ENCODE measurements around the gene WDR12. TPM values are rescaled to one million over a fixed set of nuclear protein-coding genes. Genes with fewer than 3 reads are reported as not detected.
"Not testable (repeated sequence)": the region's sequence is repeated elsewhere in the genome, so short reads cannot be mapped to it uniquely, and the experiment has no call there.

The WDR12 gene
- total and polyA plus RNA-seq, 7 experiments from 2014 or later = 16.8 to 50.4 (median 18.7) TPM

GRCh38 chr2:202932425-202933138 is 21.1 kb upstream of the WDR12 start:
- Histone ChIP-seq H3K4me3 (ENCODE audit: low read length) (no peak overlapping the region), H3K9me3 (ENCODE audit: control insufficient read depth in 2 of 3, low read length in 3 of 3) (no peaks in the 10 kb centered on the region), H3K4me1 (ENCODE audit: control insufficient read depth in 2 of 2, insufficient read depth in 2 of 2, low read length in 2 of 2) (no peaks in the 10 kb centered on the region), H3K27me3 (ENCODE audit: control insufficient read depth in 2 of 2, insufficient read depth in 2 of 2, low read length in 2 of 2) (no peaks in the 10 kb centered on the region), H3K27ac (ENCODE audit: low read depth, low read length) (no peak overlapping the region), H3K36me3 (ENCODE audit: control insufficient read depth in 2 of 3, insufficient read depth in 3 of 3, low read length in 3 of 3) (peaks cover 0 to 7% (median 0%) of the 10 kb centered on the region in 3 experiments)
- Mint-ChIP-seq H3K36me3 (peaks cover 8 to 65% (median 52%) of the 10 kb centered on the region in 5 donors), H3K9me3 (peaks cover 0 to 2% (median 0%) of the 10 kb centered on the region in 11 donors), H3K27ac (no peak overlapping the region), H3K27me3 (no peaks in the 10 kb centered on the region), H3K4me1 (peaks cover 0 to 22% (median 8%) of the 10 kb centered on the region in 7 donors), H3K4me3 (no peak overlapping the region)
- intact Hi-C loops (cut with micrococcal nuclease) = no loop called here
- CTCF ChIA-PET = interaction anchor here (0.6 to 0.7 kb wide), 2 partner anchors 18 to 21 kb away, joined by 3 read pairs; partner anchors contain the start of genes CARF and WDR12
- DNase-seq (no peak), ATAC-seq (no peak)
- POLR2A ChIA-PET = no interaction called here

GRCh38 chr2:202918860-202919259 is 7.4 kb upstream of the WDR12 start:
- Histone ChIP-seq H3K36me3 (ENCODE audit: control insufficient read depth in 2 of 3, insufficient read depth in 3 of 3, low read length in 3 of 3) (peaks cover 0 to 10% (median 0%) of the 10 kb centered on the region in 3 experiments), H3K27ac (ENCODE audit: low read depth, low read length) (no peak overlapping the region), H3K4me3 (ENCODE audit: low read length) (no peak overlapping the region), H3K27me3 (ENCODE audit: control insufficient read depth in 2 of 2, insufficient read depth in 2 of 2, low read length in 2 of 2) (no peaks in the 10 kb centered on the region), H3K9me3 (ENCODE audit: control insufficient read depth in 2 of 3, low read length in 3 of 3) (no peaks in the 10 kb centered on the region), H3K4me1 (ENCODE audit: control insufficient read depth in 2 of 2, insufficient read depth in 2 of 2, low read length in 2 of 2) (no peaks in the 10 kb centered on the region)
- intact Hi-C loops (cut with micrococcal nuclease) = loop anchor here in 1 of 2 donors (10.0 kb wide), 1 partner anchor 1684 kb away; no protein-coding TSS in a partner anchor
- H3K27me3 Mint-ChIP-seq = no peaks in the 10 kb centered on the region
- POLR2A ChIA-PET = interaction anchor here (0.7 kb wide), 1 partner anchor 282 kb away, joined by 5 read pairs; no protein-coding TSS in a partner anchor
- peaks cover 0 to 15% (median 7%) of the 10 kb centered on the region in 5 donors for H3K36me3 Mint-ChIP-seq
- DNase-seq (no peak), ATAC-seq (no peak)
- H3K4me3 Mint-ChIP-seq = no peak overlapping the region
- H3K27ac Mint-ChIP-seq = no peak overlapping the region
- peaks cover 0 to 7% (median 0%) of the 10 kb centered on the region in 7 donors for H3K4me1 Mint-ChIP-seq
- no peaks in the 10 kb centered on the region for H3K9me3 Mint-ChIP-seq
- CTCF ChIA-PET = no interaction called here

GRCh38 chr2:202912342-202913201 is 1.1 kb upstream of the WDR12 start:
- H3K4me1 Mint-ChIP-seq = peaks cover 24 to 46% (median 37%) of the 10 kb centered on the region in 7 donors
- POLR2A ChIA-PET = interaction anchor here (1.2 to 2.3 kb wide), 5 partner anchors 10 to 326 kb away, joined by 3 to 16 read pairs (median 4); partner anchors contain the start of gene CYP20A1
- H3K27me3 Mint-ChIP-seq = not testable (repeated sequence)

GRCh38 chr2:202911203-202911511 is 316 bp downstream of the WDR12 start:
- ChIA-PET POLR2A (interaction anchor here (0.6 to 2.3 kb wide), 11 partner anchors 9 to 1065 kb away, joined by 3 to 16 read pairs (median 4); partner anchors contain the start of gene CYP20A1), CTCF (interaction anchor here (0.8 to 1.2 kb wide), 4 partner anchors 21 to 322 kb away, joined by 3 to 4 read pairs (median 3); no protein-coding TSS in a partner anchor)
- Histone ChIP-seq H3K27ac (ENCODE audit: low read depth, low read length) (peak overlapping the region; percentile 79), H3K27me3 (ENCODE audit: control insufficient read depth in 2 of 2, insufficient read depth in 2 of 2, low read length in 2 of 2) (no peaks in the 10 kb centered on the region), H3K4me3 (ENCODE audit: low read length) (peak overlapping the region; percentile 82), H3K36me3 (ENCODE audit: control insufficient read depth in 2 of 3, insufficient read depth in 3 of 3, low read length in 3 of 3) (no peaks in the 10 kb centered on the region), H3K4me1 (ENCODE audit: control insufficient read depth in 2 of 2, insufficient read depth in 2 of 2, low read length in 2 of 2) (peaks cover 4 to 11% of the 10 kb centered on the region in 2 donors), H3K9me3 (ENCODE audit: control insufficient read depth in 2 of 3, low read length in 3 of 3) (no peaks in the 10 kb centered on the region)
- H3K9me3 Mint-ChIP-seq = no peaks in the 10 kb centered on the region
- intact Hi-C loops (cut with micrococcal nuclease) = loop anchor here (1.0 to 10.0 kb wide), 14 partner anchors 40 to 1839 kb away; partner anchors contain the start of genes FAM117B (in 2 of the 2), ICA1L (in 2 of the 2), NBEAL1 (in 2 of the 2) and ABI2 (in 1 of the 2)
- DNase-seq (no peak), ATAC-seq (peak; percentile 6)
- peaks cover 0 to 4% (median 3%) of the 10 kb centered on the region in 5 donors for H3K36me3 Mint-ChIP-seq
- H3K4me3 Mint-ChIP-seq = peak overlapping the region; percentile 90 to 100 (median 98)
- peak overlapping the region; percentile 93 to 99 (median 97) for H3K27ac Mint-ChIP-seq
- H3K27me3 Mint-ChIP-seq = no peaks in the 10 kb centered on the region
- H3K4me1 Mint-ChIP-seq = peaks cover 24 to 50% (median 34%) of the 10 kb centered on the region in 7 donors

More at GRCh38 chr2:202912342-202913201, 1.1 kb upstream of the WDR12 start:
- not testable (repeated sequence) for H3K36me3 ChIP-seq (ENCODE audit: control insufficient read depth in 2 of 3, insufficient read depth in 3 of 3, low read length in 3 of 3); H3K36me3 Mint-ChIP-seq; H3K27me3 ChIP-seq (ENCODE audit: control insufficient read depth in 2 of 2, insufficient read depth in 2 of 2, low read length in 2 of 2); H3K9me3 ChIP-seq (ENCODE audit: control insufficient read depth in 2 of 3, low read length in 3 of 3); H3K9me3 Mint-ChIP-seq
- Histone ChIP-seq H3K27ac (ENCODE audit: low read depth, low read length) (peak overlapping the region; percentile 79), H3K4me1 (ENCODE audit: control insufficient read depth in 2 of 2, insufficient read depth in 2 of 2, low read length in 2 of 2) (peaks cover 4 to 11% of the 10 kb centered on the region in 2 donors), H3K4me3 (ENCODE audit: low read length) (peak overlapping the region; percentile 82)
- peak in 7 of 9 donors; percentile 2 to 57 (median 7) for DNase-seq
- CTCF ChIA-PET = interaction anchor here (0.9 kb wide), 1 partner anchor 19 kb away, joined by 3 read pairs; no protein-coding TSS in a partner anchor
- peak overlapping the region; percentile 90 to 100 (median 98) for H3K4me3 Mint-ChIP-seq
- peak; percentile 66 for ATAC-seq
- H3K27ac Mint-ChIP-seq = peak overlapping the region; percentile 93 to 99 (median 97)
- intact Hi-C loops (cut with micrococcal nuclease) = loop anchor here (1.0 to 10.0 kb wide), 9 partner anchors 415 to 1840 kb away; partner anchors contain the start of genes BMPR2 (in 2 of the 2), ABI2 (in 1 of the 2), ALS2 (in 1 of the 2) and HYCC2 (in 1 of the 2)

GRCh38 chr2:202910698-202911097 is 775 bp downstream of the WDR12 start:
- H3K9me3 ChIP-seq (ENCODE audit: control insufficient read depth in 2 of 3, low read length in 3 of 3) = no peaks in the 10 kb centered on the region
- H3K4me1 ChIP-seq (ENCODE audit: control insufficient read depth in 2 of 2, insufficient read depth in 2 of 2, low read length in 2 of 2) = peaks cover 4 to 11% of the 10 kb centered on the region in 2 donors
- Mint-ChIP-seq H3K9me3 (peaks cover 0 to under 1% (median 0%) of the 10 kb centered on the region in 11 donors), H3K27me3 (no peaks in the 10 kb centered on the region), H3K4me1 (peaks cover 26 to 50% (median 34%) of the 10 kb centered on the region in 7 donors), H3K36me3 (peaks cover 1 to 7% (median 6%) of the 10 kb centered on the region in 5 donors), H3K4me3 (peak overlapping the region; percentile 90 to 100 (median 98)), H3K27ac (peak overlapping the region in 4 of 9 donors; percentile 66 to 95 (median 93))
- H3K27ac ChIP-seq (ENCODE audit: low read depth, low read length) = peak overlapping the region; percentile 79
- intact Hi-C loops (cut with micrococcal nuclease) = loop anchor here (1.0 to 10.0 kb wide), 14 partner anchors 39 to 1838 kb away; partner anchors contain the start of genes FAM117B (in 2 of the 2), ICA1L (in 2 of the 2), NBEAL1 (in 2 of the 2) and ABI2 (in 1 of the 2)
- DNase-seq (no peak), ATAC-seq (no peak)
- ChIA-PET POLR2A (interaction anchor here (0.6 to 2.3 kb wide), 7 partner anchors 9 to 1064 kb away, joined by 3 to 16 read pairs (median 4); partner anchors contain the start of gene CYP20A1), CTCF (interaction anchor here (0.7 to 1.2 kb wide), 3 partner anchors 26 to 322 kb away, joined by 3 to 4 read pairs (median 4); no protein-coding TSS in a partner anchor)
- H3K4me3 ChIP-seq (ENCODE audit: low read length) = peak overlapping the region; percentile 32
- H3K36me3 ChIP-seq (ENCODE audit: control insufficient read depth in 2 of 3, insufficient read depth in 3 of 3, low read length in 3 of 3) = no peaks in the 10 kb centered on the region
- H3K27me3 ChIP-seq (ENCODE audit: control insufficient read depth in 2 of 2, insufficient read depth in 2 of 2, low read length in 2 of 2) = no peaks in the 10 kb centered on the region
